GM13977 (cell line): ENCODE data around the gene YEATS4.

Experiments
- DNase-seq: peaks from one replicate; pipeline ENCODE4 v3.0.0; 2012; ENCODE audit warnings: low spot score
- CTCF ChIP-seq: IDR thresholded peaks from 2 replicates; pipeline ENCODE4 v1.5.1; 2012; ENCODE audit warnings: mild to moderate bottlenecking, control low read depth; ENCODE audit not compliant: insufficient read depth; ENCODE audit errors: extremely low read depth, missing control alignments
- in situ Hi-C: fragments of 300-500 bp; cut with MboI; formaldehyde crosslinking; loops from one replicate; pipeline ENCODE4 v1.12.0; 2022; ENCODE audit warnings: low sequenced_read_pairs, low pct_unique_long_range_greater_than_20kb, mixed read lengths, inconsistent platforms; ENCODE audit not compliant: unreplicated experiment

YEATS4 gene

GRCh38 chr12:69397978-69398377 lies 38.4 kb downstream of the YEATS4 start:
- in situ Hi-C loops = loop anchor here (25.0 kb wide), 1 partner anchor 189 kb away; the partner anchor contains the start of gene CCT2
- no peak for TF ChIP-seq CTCF
- DNase-seq = no peak

- TF ChIP-seq CTCF = no peak
- in situ Hi-C loops = no loop called here
Measured at GRCh38 chr12:69401940-69402339, 42.4 kb downstream of the YEATS4 start.

GRCh38 chr12:69404851-69405565 lies 45.5 kb downstream of the YEATS4 start:
- DNase-seq = no peak
- in situ Hi-C loops = no loop called here
- no peak for TF ChIP-seq CTCF

More at GRCh38 chr12:69401940-69402339, 42.4 kb downstream of the YEATS4 start:
- DNase-seq = no peak

GRCh38 chr12:69405566-69405865 lies 46.0 kb downstream of the YEATS4 start:
- in situ Hi-C loops = no loop called here
- TF ChIP-seq CTCF = no peak
- DNase-seq = no peak

- no peak for TF ChIP-seq CTCF
- no peak for DNase-seq
- in situ Hi-C loops = no loop called here
Measured at GRCh38 chr12:69406217-69406616, 46.7 kb downstream of the YEATS4 start.

- no peak for DNase-seq
- no peak for TF ChIP-seq CTCF
- in situ Hi-C loops = no loop called here
Measured at GRCh38 chr12:69410571-69410970, 51.0 kb downstream of the YEATS4 start.
